GM12865 (cell line): ENCODE measurements around the gene DNAH6.

Experiments used
- DNase-seq: peaks from one replicate; pipeline ENCODE4 v3.0.0; 2010; ENCODE audit warnings: low read depth
- H3K4me3 ChIP-seq: 2 replicates; pipeline ENCODE4 v1.5.1; 2011; ENCODE audit warnings: mild to moderate bottlenecking, low read depth, low read length, control low read depth
- TF ChIP-seq, protein P1 (sequence below): IDR thresholded peaks from 2 replicates; pipeline ENCODE4 v1.5.1; 2011; ENCODE audit warnings: low read length, control low read depth, low read depth, inconsistent platforms; ENCODE audit not compliant: insufficient read depth; ENCODE audit errors: missing control alignments

Gene DNAH6

DNA sequence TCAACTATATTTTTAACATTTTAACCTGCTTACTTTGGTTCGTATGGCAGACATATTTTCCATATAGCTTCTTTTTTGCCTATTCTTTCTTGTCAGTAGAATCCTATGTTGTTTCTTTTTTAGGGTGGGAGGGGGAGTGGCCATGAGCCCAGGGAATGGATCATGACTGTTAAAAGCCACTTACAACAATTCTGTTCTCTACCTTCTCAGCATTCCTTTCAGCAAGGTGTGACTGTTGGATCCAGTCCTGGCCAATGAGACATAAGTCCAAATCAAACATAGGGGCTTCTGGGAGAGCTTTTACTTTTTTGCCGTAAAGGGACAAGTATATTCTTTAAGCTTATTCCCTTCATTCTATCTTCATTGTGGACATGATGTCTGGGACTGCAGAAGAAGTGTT, 25.0 kb upstream of the DNAH6 start:
- TF ChIP-seq, protein P1, sequence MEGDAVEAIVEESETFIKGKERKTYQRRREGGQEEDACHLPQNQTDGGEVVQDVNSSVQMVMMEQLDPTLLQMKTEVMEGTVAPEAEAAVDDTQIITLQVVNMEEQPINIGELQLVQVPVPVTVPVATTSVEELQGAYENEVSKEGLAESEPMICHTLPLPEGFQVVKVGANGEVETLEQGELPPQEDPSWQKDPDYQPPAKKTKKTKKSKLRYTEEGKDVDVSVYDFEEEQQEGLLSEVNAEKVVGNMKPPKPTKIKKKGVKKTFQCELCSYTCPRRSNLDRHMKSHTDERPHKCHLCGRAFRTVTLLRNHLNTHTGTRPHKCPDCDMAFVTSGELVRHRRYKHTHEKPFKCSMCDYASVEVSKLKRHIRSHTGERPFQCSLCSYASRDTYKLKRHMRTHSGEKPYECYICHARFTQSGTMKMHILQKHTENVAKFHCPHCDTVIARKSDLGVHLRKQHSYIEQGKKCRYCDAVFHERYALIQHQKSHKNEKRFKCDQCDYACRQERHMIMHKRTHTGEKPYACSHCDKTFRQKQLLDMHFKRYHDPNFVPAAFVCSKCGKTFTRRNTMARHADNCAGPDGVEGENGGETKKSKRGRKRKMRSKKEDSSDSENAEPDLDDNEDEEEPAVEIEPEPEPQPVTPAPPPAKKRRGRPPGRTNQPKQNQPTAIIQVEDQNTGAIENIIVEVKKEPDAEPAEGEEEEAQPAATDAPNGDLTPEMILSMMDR = no peak
- no peak for DNase-seq

DNA sequence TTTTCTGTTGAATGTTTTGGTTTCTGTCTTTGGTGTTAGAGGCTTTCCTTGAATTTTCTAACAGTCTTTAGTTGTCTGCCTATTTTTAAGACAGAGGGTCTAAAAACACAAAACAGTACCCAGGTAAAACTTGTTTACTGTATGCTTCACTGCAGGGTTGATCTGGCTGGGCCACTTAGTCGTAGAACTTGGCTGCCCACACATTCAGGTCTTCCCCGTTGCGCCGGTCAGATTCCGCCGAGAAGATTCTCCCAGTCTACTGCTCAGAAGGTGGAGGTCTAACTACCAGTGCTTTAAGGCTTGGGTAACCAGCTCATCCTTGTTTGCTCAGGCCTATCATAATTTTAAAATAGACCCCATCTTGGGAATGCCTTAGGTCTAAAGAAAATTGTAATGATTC, 24.6 kb upstream of the DNAH6 start:
- no peak overlapping the region for H3K4me3 ChIP-seq
- DNase-seq = no peak
- TF ChIP-seq, protein P1 = no peak

More for the DNA sequence above, 25.0 kb upstream of the DNAH6 start:
- no peak overlapping the region for H3K4me3 ChIP-seq

DNA sequence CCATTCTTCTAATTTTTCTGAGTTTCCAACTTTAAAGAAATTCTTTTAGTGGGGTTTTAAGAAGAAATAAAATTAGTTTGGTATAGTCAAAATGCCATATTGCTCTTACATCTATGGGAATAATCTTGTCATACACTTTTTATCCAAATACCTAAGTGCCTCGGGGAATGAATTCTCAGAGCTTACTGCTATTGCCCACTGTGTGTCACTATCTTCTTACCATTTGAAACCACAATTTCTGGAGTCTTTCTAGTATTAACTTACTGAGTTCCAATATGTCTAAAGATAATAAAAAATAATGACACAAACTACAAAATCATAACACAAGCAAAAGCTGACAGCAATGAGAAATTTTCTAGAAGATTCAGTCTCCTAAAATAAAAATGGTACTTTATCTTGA, 23.7 kb upstream of the DNAH6 start:
- no peak overlapping the region for H3K4me3 ChIP-seq
- TF ChIP-seq, protein P1 = no peak
- DNase-seq = no peak

DNA sequence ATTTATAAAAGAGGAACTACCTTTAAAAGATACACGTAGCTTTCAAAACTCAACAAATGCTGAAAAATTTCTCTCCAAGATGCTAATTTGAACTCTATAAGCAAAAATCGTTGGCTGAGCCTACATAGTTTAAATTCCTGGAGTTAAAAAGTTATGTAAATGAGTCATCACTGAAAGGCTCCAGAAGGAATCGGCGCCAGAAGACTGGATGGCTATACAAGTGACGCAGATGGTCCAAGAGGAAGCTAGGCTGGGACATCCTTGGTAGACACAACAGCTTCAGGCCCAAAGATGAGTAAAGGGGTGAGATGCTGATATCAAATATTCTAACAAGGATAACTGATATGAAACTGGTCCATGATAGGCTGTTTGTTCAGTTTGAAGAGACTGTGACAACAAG, 22.8 kb upstream of the DNAH6 start:
- no peak overlapping the region for H3K4me3 ChIP-seq
- DNase-seq = no peak
- TF ChIP-seq, protein P1 = no peak

DNA sequence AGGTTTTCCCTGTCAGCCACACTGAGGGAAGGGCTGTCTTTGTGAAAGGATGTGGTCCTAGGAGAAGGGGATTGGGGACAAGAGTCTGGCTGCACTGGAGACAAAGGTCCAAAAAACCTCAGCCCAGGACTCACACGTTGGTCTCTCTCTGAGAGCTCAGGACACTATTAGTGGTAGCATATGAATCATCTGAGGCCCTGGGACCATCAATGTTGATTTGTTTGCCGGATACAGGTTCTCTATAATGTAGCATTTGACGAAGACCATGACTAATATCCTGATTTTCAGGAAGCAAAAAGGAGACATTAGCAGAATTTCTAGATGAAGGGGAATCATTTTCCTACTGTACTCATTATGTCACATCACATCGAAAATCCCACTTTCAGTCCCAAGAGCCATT, 22.2 kb upstream of the DNAH6 start:
- DNase-seq = no peak
- TF ChIP-seq, protein P1 = no peak
- H3K4me3 ChIP-seq = no peak overlapping the region

DNA sequence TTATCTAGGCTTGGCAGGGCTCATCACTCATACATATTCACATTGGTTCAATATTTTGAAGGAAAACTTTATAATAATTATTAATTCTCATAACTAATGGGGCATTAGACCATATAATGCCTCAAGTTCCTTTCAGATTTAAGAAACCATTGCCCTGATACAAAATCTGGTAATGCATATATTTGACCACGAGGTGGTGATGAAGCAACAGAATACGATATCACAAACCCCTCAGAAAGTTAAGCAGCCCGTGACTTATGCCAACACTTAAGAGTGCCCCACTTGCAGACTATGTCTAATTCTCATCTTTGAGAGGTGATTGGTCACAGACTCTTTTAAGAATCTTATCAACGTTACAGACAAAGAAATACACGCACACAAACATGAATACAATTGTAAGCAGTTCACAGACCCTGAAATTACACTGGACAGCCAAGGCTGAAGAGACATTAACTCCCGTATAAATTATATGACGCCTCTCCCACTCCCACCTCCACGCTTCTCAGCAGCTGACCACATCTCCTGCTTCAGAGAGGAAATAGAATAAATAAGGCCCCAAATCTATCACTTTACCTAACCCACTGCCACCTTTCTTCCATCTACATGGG, 20.7 kb upstream of the DNAH6 start:
- TF ChIP-seq, protein P1 = peak; percentile 56
- H3K4me3 ChIP-seq = no peak overlapping the region
- peak; percentile 69 for DNase-seq

DNA sequence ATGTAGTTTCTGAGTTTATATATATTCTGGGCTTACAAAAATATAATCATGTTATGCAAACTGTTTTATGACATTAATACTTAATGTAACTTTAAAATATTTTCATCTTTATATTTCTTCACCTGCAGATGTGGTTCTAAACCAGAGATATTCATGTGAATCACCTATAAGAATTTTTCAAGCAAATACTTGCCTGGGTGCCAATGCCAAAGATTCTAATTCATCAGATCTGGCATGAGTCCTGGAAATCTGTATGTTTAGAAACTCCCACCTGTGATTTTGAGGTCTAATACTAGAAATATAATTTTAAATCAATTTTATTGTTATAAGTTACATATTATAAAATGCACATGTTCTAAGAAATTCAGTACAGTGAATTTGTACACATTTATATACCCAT, 19.9 kb upstream of the DNAH6 start:
- DNase-seq = no peak
- H3K4me3 ChIP-seq = no peak overlapping the region
- TF ChIP-seq, protein P1 = no peak
